Head of caudate nucleus (tissue), 42 donors: ENCODE results near the gene RASL11A.
A peak's percentile ranks its signal among the peaks of the same experiment; 100 is the strongest.
"Not testable (repeated sequence)": the region's sequence is repeated elsewhere in the genome, so short reads cannot be mapped to it uniquely, and the experiment has no call there.

Experiments used
- DNase-seq, 42 donors: peaks; one replicate each; pipeline versions ENCODE4 v3.0.0 to v3.0.0-alpha.2; 2020 to 2021; ENCODE audit warnings: mixed read lengths in 7 of 42
- intact Hi-C: fragments of 100-400 bp; cut with DNase I; formaldehyde crosslinking; loops from one replicate; pipeline ENCODE4 v1.15.0; 2022

RASL11A gene

GRCh38 chr13:27270594-27271520, at the start of gene RASL11A:
Gene RASL11A (plus strand): TSS chr13:27270830. CDS start chr13:27270945, 115 bp downstream.
- intact Hi-C loops, result loop anchor here (10.0 kb wide), 1 partner anchor 84 kb away; no protein-coding TSS in a partner anchor
- DNase-seq, result peak; percentile 73 to 97 (median 90)

GRCh38 chr13:27222100-27222499, 48.5 kb upstream of the RASL11A start:
- intact Hi-C loops, DNase-seq: not testable (repeated sequence)

- intact Hi-C loops, result no loop called here
- DNase-seq, result no peak
Measured at GRCh38 chr13:27226991-27227390, 43.6 kb upstream of the RASL11A start.

GRCh38 chr13:27228131-27228530, 42.5 kb upstream of the RASL11A start:
- intact Hi-C loops, result no loop called here
- DNase-seq, result no peak

GRCh38 chr13:27229642-27230041, 41.0 kb upstream of the RASL11A start:
- intact Hi-C loops, result no loop called here
- DNase-seq, result no peak

GRCh38 chr13:27233964-27234363, 36.7 kb upstream of the RASL11A start:
- DNase-seq, result no peak
- intact Hi-C loops, result no loop called here

GRCh38 chr13:27236478-27236877, 34.2 kb upstream of the RASL11A start:
- no peak for DNase-seq
- intact Hi-C loops, result no loop called here

GRCh38 chr13:27242702-27243101, 27.9 kb upstream of the RASL11A start:
- intact Hi-C loops, result no loop called here
- DNase-seq, result no peak

GRCh38 chr13:27245610-27246009, 25.0 kb upstream of the RASL11A start:
- DNase-seq, result no peak
- intact Hi-C loops, result no loop called here

- intact Hi-C loops, result loop anchor here (2.0 kb wide), 1 partner anchor 80 kb away; the partner anchor contains the start of gene USP12
- no peak for DNase-seq
Measured at GRCh38 chr13:27250833-27251165, 19.8 kb upstream of the RASL11A start.

- DNase-seq, result peak; percentile 92 to 98 (median 96)
- intact Hi-C loops, result loop anchor here (2.0 kb wide), 1 partner anchor 81 kb away; the partner anchor contains the start of gene USP12
Measured at GRCh38 chr13:27251166-27252091, 19.2 kb upstream of the RASL11A start, which contains the start of gene RPL21. Gene RPL21 (plus strand): TSS chr13:27251558. CDS start chr13:27253777, 2,219 bp downstream.

GRCh38 chr13:27252467-27252866, 18.2 kb upstream of the RASL11A start:
- intact Hi-C loops, result no loop called here
- DNase-seq, result no peak

- no peak for DNase-seq
Measured at GRCh38 chr13:27257233-27257568, 13.4 kb upstream of the RASL11A start.

GRCh38 chr13:27257648-27258253, 12.9 kb upstream of the RASL11A start:
- intact Hi-C loops, result no loop called here
- no peak for DNase-seq

More at GRCh38 chr13:27257233-27257568, 13.4 kb upstream of the RASL11A start:
- intact Hi-C loops, result no loop called here

- DNase-seq, result no peak
- intact Hi-C loops, result no loop called here
Measured at GRCh38 chr13:27258637-27259386, 11.8 kb upstream of the RASL11A start.

- intact Hi-C loops, result no loop called here
- DNase-seq, result no peak
Measured at GRCh38 chr13:27259831-27260230, 10.8 kb upstream of the RASL11A start.

GRCh38 chr13:27261396-27261795, 9.2 kb upstream of the RASL11A start:
- DNase-seq, result no peak
- intact Hi-C loops, result no loop called here

GRCh38 chr13:27263438-27263837, 7.2 kb upstream of the RASL11A start:
- intact Hi-C loops, result no loop called here
- no peak for DNase-seq

- intact Hi-C loops, result no loop called here
- peak in 25 of 42 donors; percentile 20 to 75 (median 52) for DNase-seq
Measured at GRCh38 chr13:27264181-27264580, 6.4 kb upstream of the RASL11A start.
